Activated T-cell treated with anti-CD3 and anti-CD28 coated beads for 1 hour (primary cell): ENCODE results near the gene CD300C.
"Not testable (repeated sequence)": the region's sequence is repeated elsewhere in the genome, so short reads cannot be mapped to it uniquely, and the experiment has no call there.

Source experiments
- DNase-seq: peaks from one replicate; pipeline ENCODE4 v3.0.0-alpha.2; 2020; ENCODE audit warnings: low read depth

CD300C gene

DNA sequence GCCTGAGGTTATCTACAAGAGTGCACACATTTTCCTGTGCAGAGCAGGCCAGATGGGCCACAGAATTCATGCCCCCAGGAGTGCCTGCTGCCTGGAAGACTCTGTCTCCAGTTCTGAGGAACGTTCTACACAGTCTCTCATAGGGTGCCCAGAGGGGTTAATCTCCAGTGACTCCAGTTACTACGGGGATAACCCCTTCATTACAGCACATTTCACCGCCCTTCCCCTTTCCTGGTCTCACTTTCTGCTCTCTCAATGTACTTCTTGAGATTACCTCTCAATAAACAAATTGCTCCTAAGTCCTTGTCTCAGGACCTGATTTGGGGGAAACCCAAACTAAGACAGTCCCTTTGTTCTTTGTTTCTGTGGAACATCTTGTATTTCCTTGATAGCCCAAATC is 15.7 kb upstream of the CD300C start:
- DNase-seq, result no peak

- DNase-seq, result no peak
These were observed 13.1 kb upstream of the CD300C start for GRCh38 chr17:74558882-74559519.

- DNase-seq, result not testable (repeated sequence)
These were observed 12.5 kb upstream of the CD300C start for GRCh38 chr17:74558402-74558801.

DNA sequence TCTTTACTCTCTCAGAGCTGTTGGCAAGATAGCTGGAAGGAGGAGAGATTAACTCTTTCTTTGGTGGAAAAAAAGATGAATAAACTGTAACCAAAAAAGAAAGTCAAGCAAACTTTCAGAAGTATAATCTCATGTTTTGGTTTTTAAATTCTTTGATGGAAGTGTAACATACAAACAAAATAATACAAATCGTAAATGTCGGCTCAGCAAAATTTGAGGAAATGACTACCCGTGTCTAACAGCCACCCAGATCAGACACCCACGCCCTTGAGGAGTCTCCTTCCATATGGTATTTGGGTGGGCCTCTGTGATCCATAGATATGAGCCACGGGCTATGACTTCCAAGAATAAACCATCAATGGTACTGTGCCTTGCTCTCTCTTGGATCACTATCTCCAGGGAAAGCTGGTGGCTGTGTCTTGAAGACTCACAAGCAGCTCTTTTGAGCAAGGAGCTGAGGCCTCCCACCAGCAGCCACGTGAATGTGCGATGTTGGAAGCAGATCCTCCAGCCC is 9.6 kb upstream of the CD300C start:
- no peak for DNase-seq

GRCh38 chr17:74554909-74555308 is 9.0 kb upstream of the CD300C start:
- DNase-seq, result no peak

DNA sequence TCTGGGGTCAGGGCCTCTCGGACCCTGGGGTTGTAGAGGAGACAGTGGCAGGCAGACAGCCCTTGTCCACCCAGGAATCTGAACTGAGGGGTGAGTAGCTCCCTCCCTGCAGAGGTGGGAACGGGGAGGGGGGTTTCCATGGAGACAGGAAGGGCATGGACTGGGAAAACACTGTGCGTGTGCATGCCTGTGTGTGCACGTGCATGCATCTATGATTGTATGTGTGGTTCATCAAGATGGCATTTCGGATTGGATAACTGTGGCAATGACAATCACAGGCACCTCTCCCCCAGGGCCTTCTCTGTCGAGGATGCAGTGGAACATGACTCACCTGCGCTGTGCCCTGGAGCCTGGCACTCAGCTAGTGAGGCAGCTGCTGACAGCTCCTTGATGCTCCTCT is 6.1 kb upstream of the CD300C start:
- no peak for DNase-seq

DNA sequence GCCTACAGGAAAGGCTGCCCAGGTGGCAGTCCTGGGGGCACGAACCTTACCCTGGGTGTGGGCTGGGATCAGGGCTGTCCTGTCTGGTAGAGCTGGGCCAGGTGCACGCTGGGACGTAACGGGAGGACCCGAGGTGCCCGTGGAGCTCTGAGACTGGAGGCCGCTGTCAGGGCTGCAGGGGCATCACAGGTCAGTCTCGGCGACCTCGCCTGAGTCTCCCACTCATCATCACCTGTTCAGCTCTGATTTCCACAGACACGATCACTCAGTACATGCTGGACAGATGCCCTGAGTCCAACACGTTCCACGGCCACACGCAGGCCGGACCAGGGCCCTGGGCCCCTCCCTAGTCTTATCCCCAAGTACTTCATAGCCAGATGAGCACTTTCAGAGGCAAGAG is 4.7 kb upstream of the CD300C start:
- no peak for DNase-seq

DNA sequence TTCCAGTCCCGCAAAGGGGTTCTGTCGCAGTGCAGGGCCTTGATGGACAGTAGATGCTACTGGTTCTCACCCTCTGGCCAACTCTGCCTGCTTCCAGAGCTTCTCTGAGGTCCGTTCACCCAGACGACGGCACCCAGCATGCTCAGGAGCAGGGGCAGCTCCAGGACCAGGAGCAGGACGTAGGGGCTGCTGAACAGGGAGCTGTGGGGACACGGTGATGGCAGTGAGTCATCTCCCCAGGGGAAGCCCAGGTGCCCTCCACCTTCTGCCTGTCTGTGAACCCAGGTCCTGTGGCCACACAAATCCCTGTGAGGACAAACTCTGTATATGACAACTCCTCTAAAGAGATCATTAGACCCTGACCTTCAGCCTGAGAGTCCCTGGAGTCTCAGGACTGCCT is 3.4 kb upstream of the CD300C start:
- no peak for DNase-seq

GRCh38 chr17:74547736-74548135 is 1.8 kb upstream of the CD300C start:
- no peak for DNase-seq

DNA sequence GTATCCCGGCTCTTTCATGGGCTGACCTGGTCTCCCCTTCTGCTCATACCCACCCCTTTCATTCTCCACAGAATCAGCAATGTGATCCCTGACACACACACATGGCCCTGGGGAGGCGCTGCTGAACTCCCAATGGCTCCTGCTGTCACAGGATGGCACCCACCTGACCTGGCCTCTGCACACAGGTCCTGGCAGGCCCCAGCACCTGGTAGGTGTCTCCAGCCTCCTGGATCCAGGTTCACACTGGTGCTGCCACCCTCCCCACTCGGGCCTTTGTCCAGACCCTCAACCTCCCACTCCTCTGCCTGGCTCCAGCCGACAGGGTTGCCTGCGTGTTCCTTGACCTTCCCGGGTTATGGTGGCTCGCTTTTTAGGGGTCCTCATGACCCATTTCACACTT is 1.3 kb upstream of the CD300C start:
- no peak for DNase-seq

- no peak for DNase-seq
These were observed 671 bp upstream of the CD300C start for GRCh38 chr17:74546586-74546985.

- DNase-seq, result no peak
These were observed 698 bp downstream of the CD300C start for GRCh38 chr17:74544991-74545842.

- no peak for DNase-seq
These were observed 1.8 kb downstream of the CD300C start for GRCh38 chr17:74543891-74544760.

GRCh38 chr17:74543406-74543805 is 2.5 kb downstream of the CD300C start:
- no peak for DNase-seq

DNA sequence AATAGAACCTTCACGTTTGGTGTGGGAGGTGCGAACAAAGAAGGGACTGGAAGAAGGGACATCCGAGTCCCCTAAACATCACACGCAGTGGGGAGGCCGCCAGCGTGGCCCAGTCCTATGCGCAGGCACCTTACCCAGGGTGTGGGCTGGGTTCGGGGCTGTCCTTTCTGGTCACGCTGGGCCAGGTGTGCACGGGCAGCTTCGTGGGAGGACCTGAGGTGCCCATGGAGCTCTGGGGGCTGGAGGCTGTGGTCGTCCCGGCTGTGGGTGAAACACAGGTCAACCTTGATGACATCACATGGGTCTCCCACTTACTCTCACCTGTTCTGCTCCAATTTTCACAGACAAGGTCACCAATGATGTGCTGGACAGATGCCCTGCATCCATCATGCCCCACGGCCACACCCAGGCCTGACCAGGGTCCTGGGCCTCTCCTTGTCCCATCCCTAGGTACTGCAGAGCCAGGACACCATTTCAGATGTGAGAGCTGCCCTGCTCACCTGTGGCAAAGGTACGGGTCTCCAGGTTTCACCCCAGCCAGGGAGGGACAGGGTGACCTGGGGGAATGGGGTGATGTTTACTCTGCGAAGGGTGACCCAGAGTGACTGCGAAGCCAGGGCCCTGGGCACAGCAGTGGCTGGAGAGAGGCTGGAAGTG is 3.1 kb downstream of the CD300C start:
- no peak for DNase-seq

- no peak for DNase-seq
These were observed 3.7 kb downstream of the CD300C start for GRCh38 chr17:74542166-74542565.

DNA sequence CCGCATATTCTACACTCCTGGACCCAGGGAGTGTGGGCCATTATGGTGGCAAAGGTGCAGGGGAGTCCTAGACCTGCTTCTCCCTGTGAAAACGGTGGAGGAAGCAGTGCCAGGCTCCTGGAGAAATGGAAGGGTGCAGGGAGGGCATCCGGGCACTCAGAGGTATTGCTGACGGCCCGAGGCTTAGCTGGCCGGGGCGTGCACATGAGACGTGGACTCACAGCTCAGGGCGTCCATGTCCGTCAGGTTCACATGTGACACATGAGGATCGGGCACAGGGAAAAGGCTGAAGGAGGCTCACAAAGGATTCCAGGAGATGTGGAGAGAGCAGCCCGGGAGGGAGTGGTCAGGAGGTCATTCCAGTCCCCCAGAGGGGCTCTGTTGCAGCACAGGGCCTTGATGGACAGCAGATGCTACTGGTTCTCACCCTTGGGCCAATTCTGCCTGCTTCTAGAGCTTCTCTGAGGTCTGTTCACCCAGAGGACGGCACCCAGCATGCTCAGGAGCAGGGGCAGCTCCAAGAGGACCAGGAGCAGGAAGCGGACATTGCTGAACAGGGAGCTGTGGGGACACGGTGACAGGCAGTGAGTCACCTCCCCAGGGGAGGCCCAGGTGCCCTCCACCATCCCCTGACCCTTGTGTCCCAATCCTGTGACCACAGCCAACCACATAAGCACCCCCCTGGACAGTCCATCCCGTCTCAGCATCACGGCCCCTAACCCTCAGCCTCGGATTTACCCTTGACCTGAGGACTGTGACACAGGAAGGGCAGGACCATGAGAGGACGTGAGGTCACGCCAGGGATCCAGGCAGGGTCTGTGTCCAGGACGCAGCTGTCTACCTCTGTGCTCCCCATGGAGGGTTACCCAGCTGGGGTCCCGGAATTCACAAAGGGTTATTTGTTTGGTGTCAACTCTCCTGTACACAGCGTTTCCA is 4.5 kb downstream of the CD300C start:
- DNase-seq, result no peak

GRCh38 chr17:74539281-74539820 is 6.6 kb downstream of the CD300C start:
- DNase-seq, result no peak

DNA sequence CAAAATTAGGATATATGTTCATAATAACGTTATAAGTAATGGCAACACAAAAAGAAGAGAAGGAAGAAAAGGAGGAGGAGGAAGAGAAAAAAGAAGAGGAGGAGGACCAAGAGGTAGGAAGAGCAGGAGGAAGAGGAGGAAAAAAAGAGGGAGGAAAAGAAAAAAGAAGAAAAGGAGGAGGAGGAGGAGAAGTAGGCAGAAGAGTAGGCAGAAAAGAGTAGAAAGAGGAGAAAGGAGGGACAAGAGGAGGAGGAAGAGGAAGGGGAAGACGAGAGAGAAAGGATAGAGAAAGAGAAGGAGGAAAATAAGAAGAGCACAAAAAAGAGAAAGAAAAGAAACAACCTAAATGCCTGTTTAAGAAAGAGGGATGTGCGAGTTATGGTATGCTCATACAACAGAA is 9.0 kb downstream of the CD300C start:
- no peak for DNase-seq

GRCh38 chr17:74532115-74532514 is 13.8 kb downstream of the CD300C start:
- no peak for DNase-seq
